ENCODE measurements around the gene HGS. TPM values are rescaled to one million over a fixed set of nuclear protein-coding genes. Genes with fewer than 3 reads are reported as not detected.

The HGS gene
- total and polyA plus RNA-seq, 2 of the 8 experiments (the other 6 are each of a cell fraction or from before 2014, with no cell fraction given) = 80.8 to 99.7 TPM

GRCh38 chr17:81666092-81666341, 17.8 kb upstream of the HGS start:
- H3K4me3 ChIP-seq (ENCODE audit: extremely low read depth in 1 of 4, insufficient read depth in 2 of 4, low read depth in 3 of 4, low read length in 4 of 4) = peak overlapping the region; percentile 62 to 95 (median 88)
- no peak overlapping the region for H2AK5ac ChIP-seq (ENCODE audit: low read depth, low read length)
- peaks cover 3 to 11% (median 8%) of the 10 kb centered on the region in 4 experiments for H3K4me1 ChIP-seq (replicated peaks in 1 of 4; ENCODE audit: control insufficient read depth in 3 of 4, insufficient read depth in 4 of 4, low read length in 3 of 4)
- no peak overlapping the region for H3K23ac ChIP-seq (ENCODE audit: insufficient read length)
- no peak overlapping the region for H3K14ac ChIP-seq (ENCODE audit: insufficient read length)
- H3K9me3 ChIP-seq (ENCODE audit: insufficient read depth in 2 of 2, low read depth in 1 of 2, low read length in 1 of 2) = no peaks in the 10 kb centered on the region
- peak overlapping the region; percentile 59 for H3K56ac ChIP-seq (replicated peaks; ENCODE audit: insufficient read length, low read depth, low read length)
- POLR2A ChIA-PET (ENCODE audit: partially characterized antibody) = interaction anchor here (0.9 to 9.3 kb wide), 21 partner anchors 8 to 358 kb away, joined by 3 to 65 read pairs (median 3); partner anchors contain the start of genes ARL16, HGS, LRRC45 and MCRIP1
- CTCF ChIA-PET (ENCODE audit: partially characterized antibody) = interaction anchor here (0.6 to 1.3 kb wide), 2 partner anchors 9 to 174 kb away, joined by 3 to 5 read pairs; no protein-coding TSS in a partner anchor
- H2BK20ac ChIP-seq (ENCODE audit: low read length) = no peak overlapping the region
- no peak overlapping the region for H2BK15ac ChIP-seq (ENCODE audit: low read length)
- WGBS, 2 experiments (ENCODE audit: extremely low coverage in 1 of 2, insufficient coverage in 1 of 2, insufficient read length in 1 of 2, insufficient replicate concordance in 2 of 2, low coverage in 1 of 2, low lambda C conversion rate in 2 of 2, missing lambda C conversion rate in 1 of 2) = 9% methylated on average over 10 of the region's 16 CpGs; no CpG with 5 or more reads in 1 of the 2 experiments
- peaks cover 8% of the 10 kb centered on the region for H3K79me1 ChIP-seq (ENCODE audit: low read depth, low read length)
- peaks cover 0 to 24% of the 10 kb centered on the region in 2 experiments; a peak in 2 of 4 replicates for H3K79me2 ChIP-seq (ENCODE audit: control insufficient read depth in 1 of 2, insufficient read depth in 2 of 2, low read length in 2 of 2)
- H3K9ac ChIP-seq (replicated peaks in 1 of 4; ENCODE audit: extremely low read depth in 1 of 4, low read depth in 3 of 4, low read length in 3 of 4) = peak overlapping the region; percentile 42 to 86 (median 82); a peak in 6 of 7 replicates
- no peak for DNase-seq (ENCODE audit: low read depth in 1 of 2, low spot score in 2 of 2)
- peak overlapping the region; percentile 38 for H4K5ac ChIP-seq (ENCODE audit: insufficient read length, low read depth, low read length)
- H2BK5ac ChIP-seq (ENCODE audit: low read depth, low read length) = peak overlapping the region; percentile 85; the same call in 1 of the 2 replicates
- H3K23me2 ChIP-seq (ENCODE audit: low read depth, low read length) = peaks cover 4% of the 10 kb centered on the region; the same call in 1 of the 2 replicates
- H2BK120ac ChIP-seq (replicated peaks; ENCODE audit: low read depth, low read length) = no peak overlapping the region
- H3K36me3 ChIP-seq (ENCODE audit: control insufficient read depth in 2 of 4, insufficient read depth in 4 of 4, low read length in 3 of 4) = peaks cover 9 to 30% (median 21%) of the 10 kb centered on the region in 4 experiments; a peak in 7 of 8 replicates
- H3K4ac ChIP-seq (replicated peaks; ENCODE audit: insufficient read length, low read depth, low read length) = peak overlapping the region; percentile 63
- 0 out of 2 replicates have a peak overlapping the region, but pooled peaks have one; percentile 6 for H2BK12ac ChIP-seq (ENCODE audit: low read depth, low read length)
- no peaks in the 10 kb centered on the region for H3K27me3 ChIP-seq (replicated peaks in 1 of 4; ENCODE audit: control insufficient read depth in 3 of 4, extremely low read depth in 1 of 4, insufficient read depth in 3 of 4, low read length in 3 of 4)
- H2AFZ ChIP-seq (ENCODE audit: low read length) = no peak overlapping the region
- H4K20me1 ChIP-seq (replicated peaks in 1 of 2; ENCODE audit: control insufficient read depth in 1 of 2, insufficient read depth in 2 of 2, low read length in 2 of 2) = peaks cover 8% of the 10 kb centered on the region in 2 experiments
- H3K4me2 ChIP-seq (ENCODE audit: insufficient read depth in 1 of 2, low read depth in 2 of 2, low read length in 2 of 2) = peak overlapping the region; percentile 77 to 84
- FAIRE-seq = no peak
- peak overlapping the region; percentile 65; the same call in 1 of the 2 replicates for H3K18ac ChIP-seq (ENCODE audit: extremely low read depth, low read length)
- H4K8ac ChIP-seq (ENCODE audit: extremely low read depth, insufficient read depth, low read length) = peak overlapping the region; percentile 92
- H3K27ac ChIP-seq (ENCODE audit: low read depth, low read length) = peak overlapping the region; percentile 41; the same call in 1 of the 2 replicates
- TF ChIP-seq SP2 (IDR thresholded peaks at IDR 0.05; ENCODE audit: low read length) = no peak
- TF ChIP-seq RAD21 (IDR thresholded peaks at IDR 0.05 in 1 of 2, conservative IDR thresholded peaks at IDR 0.05 in 1 of 2; ENCODE audit: low read depth in 2 of 2, low read length in 2 of 2) = no peak
- no peak for TF ChIP-seq NRF1 (IDR thresholded peaks at IDR 0.05; ENCODE audit: low read depth, low read length)
- peak overlapping the region; percentile 65 for H4K91ac ChIP-seq (replicated peaks; ENCODE audit: insufficient read length, low read length)

Measured in H1 (cell line).